B cell (primary cell): Measurements from ENCODE around the gene P2RY10. TPM values are rescaled to one million over a fixed set of nuclear protein-coding genes. Genes with fewer than 3 reads are reported as not detected.

Source experiments
- ATAC-seq: fragments of 200-7000 bp; cut with Tn5 transposase; one replicate; pipeline ENCODE4 v1.10.0; 2021; ENCODE audit warnings: low read depth, mild to moderate bottlenecking, moderate number of reproducible peaks, moderate library complexity
- CTCF ChIA-PET: fragments of 350-600 bp; sonication (Branson Sonifier 250); formaldehyde crosslinking; loops from one replicate; lab custom pipeline; 2021; ENCODE audit warnings: antibody characterized with exemption, inconsistent platforms; lab: Charles Lee
- POLR2A ChIA-PET: fragments of 350-600 bp; sonication (Branson Sonifier 250); formaldehyde crosslinking; loops from one replicate; lab custom pipeline; 2021; ENCODE audit warnings: antibody characterized with exemption; lab: Charles Lee
- DNase-seq: peaks from one replicate; pipeline ENCODE4 v3.0.0; 2013
- H2AFZ ChIP-seq: 2 replicates; pipeline ENCODE4 v1.6.1; 2012; ENCODE audit warnings: mild to moderate bottlenecking, low read depth, low read length; ENCODE audit not compliant: insufficient read depth, poor library complexity, severe bottlenecking
- H3K27ac ChIP-seq, 2 donors: 1 replicate in 1 of 2; 2 replicates in 1 of 2; pipeline ENCODE4 v1.5.1; 2012 to 2013; ENCODE audit warnings: low read length in 2 of 2, mild to moderate bottlenecking in 2 of 2, moderate library complexity in 1 of 2
- H3K27me3 ChIP-seq, 4 experiments: fragments of 200-600 bp in 1 of 4; sonication (generic) in 1 of 4; replicated peaks in 1 of 4; 1 replicate in 2 of 4; 2 replicates in 2 of 4; pipeline versions ENCODE4 v1.6.1 to v1.7.0; 2013 to 2016; ENCODE audit warnings: low read length in 3 of 4, mild to moderate bottlenecking in 2 of 4, mixed read lengths in 1 of 4, moderate library complexity in 1 of 4; ENCODE audit not compliant: insufficient read depth in 4 of 4, control insufficient read depth in 3 of 4; ENCODE audit errors: control extremely low read depth in 1 of 4
- H3K36me3 ChIP-seq, 2 experiments: replicated peaks in 1 of 2; 1 replicate in 1 of 2; 2 replicates in 1 of 2; pipeline versions ENCODE4 v1.6.1 to v1.7.1; 2013; ENCODE audit warnings: low read length in 1 of 2; ENCODE audit not compliant: insufficient read depth in 2 of 2, control insufficient read depth in 1 of 2; ENCODE audit errors: control extremely low read depth in 1 of 2, extremely low read depth in 1 of 2
- H3K4me1 ChIP-seq, 2 donors: fragments of 200-600 bp in 1 of 2; sonication (generic) in 1 of 2; 1 replicate in 1 of 2; 2 replicates in 1 of 2; pipeline versions ENCODE4 v1.5.1 to v1.6.1; 2013 to 2017; ENCODE audit warnings: low read length in 2 of 2; ENCODE audit not compliant: control insufficient read depth in 2 of 2, insufficient read depth in 2 of 2
- H3K4me2 ChIP-seq: replicated peaks from 2 replicates; pipeline ENCODE3; 2012; ENCODE audit warnings: mild to moderate bottlenecking, low read depth, low read length; ENCODE audit not compliant: poor library complexity, severe bottlenecking
- H3K4me3 ChIP-seq, 5 experiments: fragments of 200-600 bp in 1 of 5; sonication (generic) in 1 of 5; 1 replicate in 3 of 5; 2 replicates in 2 of 5; pipeline versions ENCODE4 v1.5.1 to v1.7.0; 2011 to 2016; ENCODE audit warnings: low read length in 4 of 5, mild to moderate bottlenecking in 4 of 5, low read depth in 2 of 5, control low read depth in 1 of 5, moderate library complexity in 1 of 5; ENCODE audit not compliant: insufficient read depth in 1 of 5; ENCODE audit errors: control extremely low read depth in 1 of 5, extremely low read depth in 1 of 5
- H3K79me2 ChIP-seq: fragments of 200-600 bp; sonication (generic); one replicate; pipeline ENCODE4 v1.6.0; 2016; ENCODE audit warnings: low read length; ENCODE audit not compliant: control insufficient read depth, insufficient read depth
- H3K9ac ChIP-seq: fragments of 200-600 bp; sonication (generic); 2 replicates; pipeline ENCODE4 v1.6.1; 2017; ENCODE audit warnings: mild to moderate bottlenecking, low read length, moderate library complexity
- H3K9me3 ChIP-seq, 3 donors: one replicate each; pipeline versions ENCODE4 v1.6.1 to v1.7.1; 2013; ENCODE audit warnings: low read length in 2 of 3; ENCODE audit not compliant: control insufficient read depth in 2 of 3, insufficient read depth in 1 of 3; ENCODE audit errors: control extremely low read depth in 1 of 3
- H4K20me1 ChIP-seq: 2 replicates; pipeline ENCODE4 v1.6.0; 2012; ENCODE audit warnings: mild to moderate bottlenecking, low read length; ENCODE audit not compliant: insufficient read depth, control insufficient read depth, poor library complexity, severe bottlenecking
- H3K27ac Mint-ChIP-seq: one replicate; pipeline ENCODE4 v1.8.0; 2021; ENCODE audit warnings: mixed read lengths
- H3K27me3 Mint-ChIP-seq: one replicate; pipeline ENCODE4 v1.8.0; 2021; ENCODE audit warnings: mixed read lengths
- H3K4me1 Mint-ChIP-seq: one replicate; pipeline ENCODE4 v1.8.0; 2021; ENCODE audit warnings: mixed read lengths
- H3K4me3 Mint-ChIP-seq: one replicate; pipeline ENCODE4 v1.8.0; 2021; ENCODE audit warnings: mixed read lengths
- H3K9me3 Mint-ChIP-seq: one replicate; pipeline ENCODE4 v1.8.0; 2022; ENCODE audit warnings: mixed read lengths; ENCODE audit not compliant: insufficient read depth
- CTCF ChIP-seq: fragments of 200-600 bp; IDR thresholded peaks from one replicate; pipeline ENCODE4 v1.8.0; 2022; ENCODE audit warnings: antibody characterized with exemption, mild to moderate bottlenecking
- EZH2 ChIP-seq: IDR thresholded peaks from 2 replicates; pipeline ENCODE4 v1.6.1; 2012; ENCODE audit warnings: borderline replicate concordance, low read depth, mild to moderate bottlenecking, moderate library complexity, low read length; ENCODE audit not compliant: insufficient read depth, poor library complexity, severe bottlenecking
- WGBS: methylation state at CpG from one replicate; pipeline ENCODE4 v1.1.5; 2013; ENCODE audit warnings: missing lambda C conversion rate; ENCODE audit not compliant: insufficient coverage; 5-methylcytosine and 5-hydroxymethylcytosine counted together
- intact Hi-C: fragments of 100-400 bp; cut with micrococcal nuclease; formaldehyde crosslinking; loops from one replicate; pipeline ENCODE4 v1.10.0; 2022
- polyA plus RNA-seq: library from polyadenylated mRNA; depleted of rRNA; stranded (reverse); fragments of >200 nt; gene quantifications from 2 replicates; pipeline ENCODE4 v1.2.3, GENCODE V29; 2012
- total RNA-seq, 2 donors: library from RNA; stranded (reverse); fragments of 120-200 nt in 1 of 2; gene quantifications; 1 replicate in 1 of 2; 2 replicates in 1 of 2; pipeline versions ENCODE4 v1.2.3 to v1.2.4, GENCODE V29; 2013 to 2022

The P2RY10 gene
- total and polyA plus RNA-seq, 2 donors (not counting 1 experiment from before 2014, with no cell fraction given) = 91.0 to 177 TPM

- H3K4me1 Mint-ChIP-seq = peaks cover 14% of the 10 kb centered on the region
- Histone ChIP-seq H3K4me3 (no peak overlapping the region), H2AFZ (peak overlapping the region; percentile 35), H3K36me3 (no peaks in the 10 kb centered on the region), H3K9me3 (no peaks in the 10 kb centered on the region), H3K4me2 (peak overlapping the region; percentile 46), H3K79me2 (no peaks in the 10 kb centered on the region), H3K27ac (peak overlapping the region in 1 of 2 donors; percentile 23), H3K4me1 (peaks cover 8 to 10% of the 10 kb centered on the region in 2 donors), H3K9ac (no peak overlapping the region), H4K20me1 (no peaks in the 10 kb centered on the region), H3K27me3 (no peaks in the 10 kb centered on the region)
- H3K4me3 Mint-ChIP-seq = peak overlapping the region; percentile 52
- TF ChIP-seq CTCF = no peak
- TF ChIP-seq EZH2 = no peak
- DNase-seq = peak; percentile 16
- no CpG with 5 or more reads among the region's 3 CpGs for WGBS
- intact Hi-C loops = no loop called here
- POLR2A ChIA-PET = interaction anchor here (0.7 kb wide), 1 partner anchor 11 kb away, joined by 3 read pairs; no protein-coding TSS in a partner anchor
- peak overlapping the region; percentile 54 for H3K27ac Mint-ChIP-seq
- H3K27me3 Mint-ChIP-seq = no peaks in the 10 kb centered on the region
- ATAC-seq = peak; percentile 45
- CTCF ChIA-PET = interaction anchor here (0.7 to 1.5 kb wide), 4 partner anchors 23 to 805 kb away, joined by 3 to 4 read pairs (median 3); no protein-coding TSS in a partner anchor
- no peaks in the 10 kb centered on the region for H3K9me3 Mint-ChIP-seq
These were observed 21.8 kb upstream of the P2RY10 start for GRCh38 chrX:78923198-78924015.

- intact Hi-C loops = no loop called here
- CTCF ChIA-PET = interaction anchor here (1.0 kb wide), 1 partner anchor 46 kb away, joined by 3 read pairs; no protein-coding TSS in a partner anchor
- no CpG with 5 or more reads among the region's 1 CpG for WGBS
These were observed 13.4 kb upstream of the P2RY10 start for GRCh38 chrX:78931814-78932213.

More at GRCh38 chrX:78931814-78932213, 13.4 kb upstream of the P2RY10 start:
- Mint-ChIP-seq H3K27me3 (no peaks in the 10 kb centered on the region), H3K27ac (no peak overlapping the region), H3K4me3 (no peak overlapping the region), H3K9me3 (peaks cover 5% of the 10 kb centered on the region), H3K4me1 (no peaks in the 10 kb centered on the region)
- Histone ChIP-seq H3K9me3 (peaks cover 0 to 6% (median 0%) of the 10 kb centered on the region in 3 donors), H3K27me3 (no peaks in the 10 kb centered on the region), H4K20me1 (no peaks in the 10 kb centered on the region), H3K79me2 (no peaks in the 10 kb centered on the region), H3K4me1 (no peaks in the 10 kb centered on the region), H3K27ac (no peak overlapping the region), H2AFZ (no peak overlapping the region), H3K9ac (no peak overlapping the region), H3K4me3 (no peak overlapping the region), H3K4me2 (no peak overlapping the region), H3K36me3 (no peaks in the 10 kb centered on the region)
- TF ChIP-seq EZH2 (no peak), CTCF (no peak)
- POLR2A ChIA-PET = no interaction called here
- ATAC-seq (no peak), DNase-seq (no peak)
